Nephron (organoid): ENCODE data around the gene CCDC12.

ENCODE experiments used
- H3K27ac Mint-ChIP-seq, 3 experiments: 2 replicates each; pipeline ENCODE4 v1.8.0; 2020; ENCODE audit warnings: mixed read lengths in 3 of 3, mild to moderate bottlenecking in 2 of 3, moderate library complexity in 1 of 3
- H3K27me3 Mint-ChIP-seq: 2 replicates; pipeline ENCODE4 v1.8.0; 2021; ENCODE audit warnings: low read depth, mild to moderate bottlenecking, moderate library complexity, mixed read lengths
- H3K36me3 Mint-ChIP-seq: 2 replicates; pipeline ENCODE4 v1.8.0; 2020; ENCODE audit warnings: low read depth, mixed read lengths
- H3K4me1 Mint-ChIP-seq: 2 replicates; pipeline ENCODE4 v1.8.0; 2020; ENCODE audit warnings: mixed read lengths
- H3K4me3 Mint-ChIP-seq, 3 experiments: 2 replicates each; pipeline ENCODE4 v1.8.0; 2020; ENCODE audit warnings: mild to moderate bottlenecking in 3 of 3, mixed read lengths in 3 of 3, moderate library complexity in 2 of 3
- H3K9me3 Mint-ChIP-seq: 2 replicates; pipeline ENCODE4 v1.8.0; 2020; ENCODE audit warnings: mixed read lengths
- TF ChIP-seq, protein P1 (sequence below), 3 experiments: fragments of 200-600 bp; sonication (generic); IDR thresholded peaks; one replicate each; pipeline ENCODE4 v1.5.0; 2021; ENCODE audit warnings: antibody characterized with exemption in 3 of 3; ENCODE audit not compliant: unreplicated experiment in 3 of 3

CCDC12 gene

DNA sequence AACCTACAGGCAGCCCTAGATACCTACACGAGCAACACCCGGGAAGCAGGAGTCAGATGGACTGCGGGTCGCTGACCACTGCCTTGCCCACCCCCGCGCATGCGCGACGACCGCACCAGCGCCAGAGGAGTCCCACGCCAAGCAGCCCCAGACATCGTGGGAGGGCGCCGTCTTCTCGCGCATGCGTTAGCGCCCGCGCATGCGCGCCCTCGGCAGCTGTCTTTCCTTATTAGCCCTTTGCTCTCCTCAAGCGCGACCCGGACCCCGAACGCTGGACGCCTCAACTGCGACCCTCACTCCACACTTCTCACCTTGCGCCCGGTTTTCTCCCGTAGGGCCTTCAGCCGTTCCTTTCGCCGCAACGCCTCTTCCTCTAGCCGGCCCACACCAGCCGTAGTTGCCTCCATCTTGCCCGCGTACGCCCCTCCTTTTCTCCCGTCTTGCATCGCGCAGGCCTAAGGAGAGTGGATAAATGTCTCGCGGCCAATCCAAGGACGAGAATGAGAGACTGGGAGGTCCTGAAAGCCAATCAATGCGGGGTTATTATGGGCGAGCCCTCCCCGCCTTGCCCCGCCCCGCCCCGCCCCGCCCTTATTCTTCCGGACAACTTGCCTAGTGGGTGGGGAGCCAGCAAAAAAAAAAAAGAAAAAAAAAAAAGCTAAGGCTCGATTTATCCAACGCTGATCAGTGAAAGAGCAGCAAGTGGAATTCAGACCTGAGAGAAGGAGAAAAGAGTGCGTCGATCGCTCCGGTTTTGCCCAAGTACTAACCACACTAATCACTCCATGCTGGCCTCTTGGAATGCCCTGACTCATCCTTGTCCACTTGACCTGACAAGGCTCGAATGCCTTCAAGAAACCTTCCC is at the start of gene CCDC12:
TSS of gene CCDC12 (minus strand) at position 420 of the 865 bp plus-strand sequence. CDS start at position 407, 13 bp downstream.
- TF ChIP-seq, protein P1, sequence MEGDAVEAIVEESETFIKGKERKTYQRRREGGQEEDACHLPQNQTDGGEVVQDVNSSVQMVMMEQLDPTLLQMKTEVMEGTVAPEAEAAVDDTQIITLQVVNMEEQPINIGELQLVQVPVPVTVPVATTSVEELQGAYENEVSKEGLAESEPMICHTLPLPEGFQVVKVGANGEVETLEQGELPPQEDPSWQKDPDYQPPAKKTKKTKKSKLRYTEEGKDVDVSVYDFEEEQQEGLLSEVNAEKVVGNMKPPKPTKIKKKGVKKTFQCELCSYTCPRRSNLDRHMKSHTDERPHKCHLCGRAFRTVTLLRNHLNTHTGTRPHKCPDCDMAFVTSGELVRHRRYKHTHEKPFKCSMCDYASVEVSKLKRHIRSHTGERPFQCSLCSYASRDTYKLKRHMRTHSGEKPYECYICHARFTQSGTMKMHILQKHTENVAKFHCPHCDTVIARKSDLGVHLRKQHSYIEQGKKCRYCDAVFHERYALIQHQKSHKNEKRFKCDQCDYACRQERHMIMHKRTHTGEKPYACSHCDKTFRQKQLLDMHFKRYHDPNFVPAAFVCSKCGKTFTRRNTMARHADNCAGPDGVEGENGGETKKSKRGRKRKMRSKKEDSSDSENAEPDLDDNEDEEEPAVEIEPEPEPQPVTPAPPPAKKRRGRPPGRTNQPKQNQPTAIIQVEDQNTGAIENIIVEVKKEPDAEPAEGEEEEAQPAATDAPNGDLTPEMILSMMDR (IDR thresholded peaks at IDR 0.05; ENCODE audit: unreplicated experiment in 3 of 3), result no peak
- peaks cover 34% of the 10 kb centered on the region for H3K4me1 Mint-ChIP-seq
- no peaks in the 10 kb centered on the region for H3K9me3 Mint-ChIP-seq
- H3K27ac Mint-ChIP-seq, result peak within 1 kb of the TSS; percentile 95 to 100 (median 99)
- H3K27me3 Mint-ChIP-seq, result peaks cover 4% of the 10 kb centered on the region
- H3K36me3 Mint-ChIP-seq, result peaks cover 8% of the 10 kb centered on the region
- H3K4me3 Mint-ChIP-seq, result peak within 1 kb of the TSS; percentile 96 to 99 (median 97)

DNA sequence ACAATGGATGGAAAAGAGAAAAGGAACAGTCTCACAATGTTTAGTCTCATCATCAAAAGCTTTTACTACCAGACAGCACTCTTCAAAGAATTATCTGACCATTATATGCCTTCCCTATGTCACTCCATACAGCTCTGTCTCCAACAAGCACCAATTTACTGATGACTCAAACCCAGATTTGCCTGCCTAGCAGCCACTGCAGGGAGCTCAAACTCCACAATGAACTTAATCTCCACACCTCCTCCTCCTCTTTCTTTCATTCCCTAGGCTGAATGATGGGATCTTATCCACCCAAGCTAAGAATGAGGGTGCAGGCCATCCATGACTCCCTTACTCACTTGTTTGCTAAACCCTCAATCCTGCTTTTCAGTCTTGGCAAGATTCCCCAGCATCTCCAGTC is 48.4 kb upstream of the CCDC12 start:
- TF ChIP-seq, protein P1 (IDR thresholded peaks at IDR 0.05; ENCODE audit: unreplicated experiment in 3 of 3), result no peak
- H3K27me3 Mint-ChIP-seq, result no peaks in the 10 kb centered on the region
- H3K27ac Mint-ChIP-seq, result no peak overlapping the region
- no peaks in the 10 kb centered on the region for H3K4me1 Mint-ChIP-seq
- no peak overlapping the region for H3K4me3 Mint-ChIP-seq
- no peaks in the 10 kb centered on the region for H3K9me3 Mint-ChIP-seq
- H3K36me3 Mint-ChIP-seq, result peaks cover 26% of the 10 kb centered on the region

DNA sequence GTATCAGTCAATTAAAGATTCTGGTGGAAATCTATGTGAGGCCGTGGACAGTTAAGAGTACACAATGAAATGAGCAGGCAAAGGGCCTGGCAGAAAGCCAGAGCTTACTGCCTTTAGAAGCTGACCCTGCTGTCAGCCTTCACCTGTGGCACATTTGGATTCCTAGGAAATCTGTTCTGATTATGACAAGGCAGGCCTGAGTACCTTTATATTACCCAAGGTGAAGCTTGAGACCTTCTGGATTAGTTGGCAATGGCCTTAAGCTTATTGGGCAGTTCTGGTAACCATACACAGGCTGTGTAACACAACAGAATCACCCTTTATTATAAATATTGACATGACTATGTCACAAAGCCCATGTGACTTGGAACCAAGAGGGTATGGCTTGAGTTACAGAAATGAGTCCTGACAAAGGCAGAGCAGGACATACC is 46.1 kb upstream of the CCDC12 start:
- no peak overlapping the region for H3K4me3 Mint-ChIP-seq

GRCh38 chr3:47020311-47020710 is 43.8 kb upstream of the CCDC12 start:
- TF ChIP-seq, protein P1 (IDR thresholded peaks at IDR 0.05; ENCODE audit: unreplicated experiment in 3 of 3), result no peak
- no peaks in the 10 kb centered on the region for H3K27me3 Mint-ChIP-seq
- peaks cover 11% of the 10 kb centered on the region for H3K4me1 Mint-ChIP-seq
- H3K4me3 Mint-ChIP-seq, result no peak overlapping the region
- peaks cover 40% of the 10 kb centered on the region for H3K36me3 Mint-ChIP-seq
- H3K9me3 Mint-ChIP-seq, result no peaks in the 10 kb centered on the region
- no peak overlapping the region for H3K27ac Mint-ChIP-seq

More for the DNA sequence above, 46.1 kb upstream of the CCDC12 start:
- Mint-ChIP-seq H3K27ac (no peak overlapping the region), H3K27me3 (no peaks in the 10 kb centered on the region), H3K36me3 (peaks cover 32% of the 10 kb centered on the region), H3K9me3 (no peaks in the 10 kb centered on the region), H3K4me1 (peaks cover 6% of the 10 kb centered on the region)
- TF ChIP-seq, protein P1 (IDR thresholded peaks at IDR 0.05; ENCODE audit: unreplicated experiment in 3 of 3), result no peak

DNA sequence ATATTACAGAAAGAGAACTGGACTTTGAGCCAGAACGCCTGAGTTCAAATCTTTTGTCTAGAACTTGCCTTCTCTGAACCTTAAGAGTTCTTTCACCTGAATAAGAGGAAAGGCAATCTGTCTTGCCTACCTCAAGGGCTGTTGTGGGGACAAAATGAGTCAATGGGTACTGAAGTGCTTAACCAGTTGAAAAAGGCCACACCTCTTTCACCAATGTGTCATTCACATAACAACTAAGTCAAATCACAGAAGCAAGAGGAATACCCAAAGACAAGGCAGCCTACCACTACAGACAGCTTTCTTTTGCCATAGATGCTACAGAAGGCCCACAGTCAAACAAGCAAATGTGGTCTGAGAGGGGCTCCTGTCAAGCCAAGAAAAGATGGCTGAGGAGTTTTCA is 42.7 kb upstream of the CCDC12 start:
- peaks cover 11% of the 10 kb centered on the region for H3K4me1 Mint-ChIP-seq
- no peak overlapping the region for H3K4me3 Mint-ChIP-seq
- no peak overlapping the region for H3K27ac Mint-ChIP-seq
- H3K9me3 Mint-ChIP-seq, result no peaks in the 10 kb centered on the region
- H3K27me3 Mint-ChIP-seq, result no peaks in the 10 kb centered on the region
- peaks cover 43% of the 10 kb centered on the region for H3K36me3 Mint-ChIP-seq
- TF ChIP-seq, protein P1 (IDR thresholded peaks at IDR 0.05; ENCODE audit: unreplicated experiment in 3 of 3), result no peak

- Mint-ChIP-seq H3K27ac (no peak overlapping the region), H3K9me3 (no peaks in the 10 kb centered on the region), H3K4me3 (no peak overlapping the region), H3K4me1 (peaks cover 11% of the 10 kb centered on the region), H3K36me3 (peaks cover 45% of the 10 kb centered on the region), H3K27me3 (no peaks in the 10 kb centered on the region)
- TF ChIP-seq, protein P1 (IDR thresholded peaks at IDR 0.05; ENCODE audit: unreplicated experiment in 3 of 3), result no peak
Observed at GRCh38 chr3:47018269-47018611, 41.7 kb upstream of the CCDC12 start.
